Esophagus (tissue), 2 donors: ENCODE results near the gene SGIP1. TPM values are rescaled to one million over a fixed set of nuclear protein-coding genes. Genes with fewer than 3 reads are reported as not detected.

Source experiments
- H3K27ac ChIP-seq, 2 donors: one replicate each; pipeline ENCODE4 v1.5.1; 2013; ENCODE audit warnings: low read depth in 2 of 2, mild to moderate bottlenecking in 2 of 2, inconsistent platforms in 1 of 2, low read length in 1 of 2, moderate library complexity in 1 of 2
- H3K27me3 ChIP-seq, 2 donors: one replicate each; pipeline ENCODE4 v1.6.1; 2013; ENCODE audit warnings: low read length in 2 of 2, control low read depth in 1 of 2, mild to moderate bottlenecking in 1 of 2; ENCODE audit not compliant: insufficient read depth in 2 of 2, control insufficient read depth in 1 of 2
- H3K36me3 ChIP-seq, 2 donors: one replicate each; pipeline ENCODE4 v1.6.1; 2013; ENCODE audit warnings: low read length in 1 of 2; ENCODE audit not compliant: control insufficient read depth in 2 of 2, insufficient read depth in 2 of 2
- H3K4me1 ChIP-seq, 2 donors: one replicate each; pipeline ENCODE4 v1.6.1; 2013; ENCODE audit warnings: low read length in 1 of 2; ENCODE audit not compliant: control insufficient read depth in 2 of 2, insufficient read depth in 2 of 2
- H3K4me3 ChIP-seq, 2 donors: one replicate each; pipeline ENCODE4 v1.5.1; 2013; ENCODE audit warnings: low read length in 2 of 2, mild to moderate bottlenecking in 2 of 2, low read depth in 1 of 2, moderate library complexity in 1 of 2
- H3K9me3 ChIP-seq, 2 donors: one replicate each; pipeline ENCODE4 v1.6.1; 2013; ENCODE audit warnings: mild to moderate bottlenecking in 2 of 2, low read depth in 1 of 2, low read length in 1 of 2, moderate library complexity in 1 of 2; ENCODE audit not compliant: control insufficient read depth in 2 of 2, insufficient read depth in 1 of 2
- WGBS, 2 donors: extraction: QIAGEN DNeasy Blood & Tissue Kit; methylation state at CpG; one replicate each; pipeline ENCODE4 v1.1.7; 2013; 5-methylcytosine and 5-hydroxymethylcytosine counted together
- polyA plus RNA-seq, 2 donors: library from polyadenylated mRNA; stranded (reverse); fragments of 200-250 nt; gene quantifications; one replicate each; pipeline ENCODE4 v1.2.3, GENCODE V29; 2013
- donor health status: healthy with polysubstance abuse.
- donor health status: Bipolar disorder and iron deficiency.

The SGIP1 gene
- polyA plus RNA-seq, 2 donors, result 0.90 to 1.1 TPM

GRCh38 chr1:66693856-66694255 is 159.9 kb downstream of the SGIP1 start:
- no peaks in the 10 kb centered on the region for H3K27me3 ChIP-seq
- no peaks in the 10 kb centered on the region for H3K4me1 ChIP-seq
- no peak overlapping the region for H3K4me3 ChIP-seq
- no peaks in the 10 kb centered on the region for H3K9me3 ChIP-seq
- H3K27ac ChIP-seq, result no peak overlapping the region
- no peaks in the 10 kb centered on the region for H3K36me3 ChIP-seq

DNA sequence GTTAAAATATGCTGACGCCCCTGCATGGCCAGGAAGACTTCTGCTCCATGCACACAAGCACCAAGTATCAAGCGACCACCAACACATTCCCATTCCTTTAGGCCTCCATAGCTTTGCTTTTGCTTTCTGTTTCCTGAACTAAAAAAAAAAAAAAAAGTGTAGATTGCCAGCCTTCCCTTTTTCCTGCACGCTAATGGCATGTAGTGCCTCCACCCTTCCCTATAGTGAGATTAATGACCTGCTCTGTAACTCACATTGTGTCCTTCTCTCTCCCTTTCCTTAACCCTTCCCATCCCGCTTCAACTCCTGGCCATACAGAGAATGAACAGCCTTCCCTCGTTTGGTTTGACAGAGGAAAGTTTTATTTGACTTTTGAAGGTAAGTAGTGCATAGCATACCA is 161.2 kb downstream of the SGIP1 start:
- no peaks in the 10 kb centered on the region for H3K36me3 ChIP-seq
- H3K4me1 ChIP-seq, result no peaks in the 10 kb centered on the region
- H3K9me3 ChIP-seq, result no peaks in the 10 kb centered on the region
- no peak overlapping the region for H3K27ac ChIP-seq
- 46 to 51% methylated on average over 5 of the region's 5 CpGs for WGBS, 2 donors
- no peaks in the 10 kb centered on the region for H3K27me3 ChIP-seq
- H3K4me3 ChIP-seq, result no peak overlapping the region

DNA sequence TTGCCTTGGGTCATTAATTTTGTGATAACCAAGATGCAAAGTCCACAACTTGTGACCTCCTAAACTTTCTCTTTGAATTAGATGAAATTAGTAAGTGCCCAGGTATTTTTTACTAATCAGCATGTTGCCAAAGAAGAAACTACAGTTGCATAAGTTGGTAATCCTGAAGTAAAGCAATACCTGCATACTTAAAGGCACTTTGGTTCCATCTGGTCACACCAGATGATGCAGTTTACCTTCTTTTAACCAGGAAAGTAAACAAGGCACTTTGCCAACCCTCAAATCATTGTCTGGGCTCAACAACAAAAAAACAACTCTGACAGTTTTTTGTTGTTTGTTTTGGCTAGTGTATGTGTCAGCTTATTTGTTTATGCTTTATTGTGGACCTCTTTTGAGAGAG is 162.8 kb downstream of the SGIP1 start:
- H3K9me3 ChIP-seq, result no peaks in the 10 kb centered on the region
- H3K4me1 ChIP-seq, result no peaks in the 10 kb centered on the region

GRCh38 chr1:66699213-66699612 is 165.3 kb downstream of the SGIP1 start:
- H3K9me3 ChIP-seq, result no peaks in the 10 kb centered on the region
- WGBS, 2 donors, result 81 to 85% methylated on average over 5 of the region's 5 CpGs
- H3K4me1 ChIP-seq, result no peaks in the 10 kb centered on the region
- no peaks in the 10 kb centered on the region for H3K27me3 ChIP-seq
- no peaks in the 10 kb centered on the region for H3K36me3 ChIP-seq
- no peak overlapping the region for H3K27ac ChIP-seq
- H3K4me3 ChIP-seq, result no peak overlapping the region

More for the DNA sequence above, 162.8 kb downstream of the SGIP1 start:
- no peak overlapping the region for H3K4me3 ChIP-seq
- no peaks in the 10 kb centered on the region for H3K36me3 ChIP-seq
- H3K27me3 ChIP-seq, result no peaks in the 10 kb centered on the region
- H3K27ac ChIP-seq, result no peak overlapping the region

DNA sequence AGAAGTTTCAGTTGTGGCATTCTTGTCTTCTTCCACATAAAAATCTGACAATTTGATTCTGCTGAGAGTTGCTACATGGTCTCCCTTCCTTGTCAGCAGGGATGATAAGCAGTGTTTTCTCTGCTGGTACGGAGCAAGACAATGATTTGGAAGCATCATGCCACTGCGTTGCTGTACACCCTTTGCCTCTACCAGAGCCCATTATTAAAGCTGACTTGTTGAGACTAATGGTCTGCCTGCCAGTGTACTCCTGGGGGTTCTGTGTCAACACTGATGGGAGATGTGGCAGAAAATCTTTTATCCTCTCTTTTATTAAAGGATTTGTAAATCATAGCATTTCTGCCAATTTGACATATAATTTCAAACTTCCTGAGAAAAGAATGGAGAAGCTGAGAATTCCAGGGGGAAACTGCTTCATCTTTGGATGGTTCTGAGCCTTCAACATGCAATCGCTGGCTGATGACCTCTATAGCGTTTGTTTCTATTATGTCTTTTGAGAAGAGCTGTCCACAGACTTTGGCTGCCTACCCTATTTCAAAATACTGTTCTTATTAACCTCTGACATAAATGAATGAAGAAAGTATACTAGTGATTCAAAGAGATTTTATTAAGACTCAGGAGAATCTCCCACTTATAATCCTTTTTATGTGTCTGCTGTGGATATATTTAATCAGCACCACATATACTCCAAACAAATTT is 170.4 kb downstream of the SGIP1 start:
- Histone ChIP-seq H3K27ac (no peak overlapping the region), H3K36me3 (no peaks in the 10 kb centered on the region), H3K4me1 (no peaks in the 10 kb centered on the region), H3K4me3 (no peak overlapping the region), H3K27me3 (no peaks in the 10 kb centered on the region), H3K9me3 (no peaks in the 10 kb centered on the region)
- 75 to 80% methylated on average over 4 of the region's 4 CpGs for WGBS, 2 donors

- no peaks in the 10 kb centered on the region for H3K4me1 ChIP-seq
- H3K36me3 ChIP-seq, result no peaks in the 10 kb centered on the region
- H3K9me3 ChIP-seq, result no peaks in the 10 kb centered on the region
- H3K27ac ChIP-seq, result no peak overlapping the region
- no peaks in the 10 kb centered on the region for H3K27me3 ChIP-seq
- 42 to 50% methylated on average over 5 of the region's 5 CpGs for WGBS, 2 donors
- no peak overlapping the region for H3K4me3 ChIP-seq
These were observed 171.2 kb downstream of the SGIP1 start for GRCh38 chr1:66705110-66705509.

- no peak overlapping the region for H3K4me3 ChIP-seq
- no peaks in the 10 kb centered on the region for H3K27me3 ChIP-seq
- H3K36me3 ChIP-seq, result no peaks in the 10 kb centered on the region
- no peaks in the 10 kb centered on the region for H3K9me3 ChIP-seq
- H3K27ac ChIP-seq, result no peak overlapping the region
- 36 to 45% methylated on average over 2 of the region's 2 CpGs for WGBS, 2 donors
- H3K4me1 ChIP-seq, result no peaks in the 10 kb centered on the region
These were observed 177.5 kb downstream of the SGIP1 start for GRCh38 chr1:66711420-66711819.

DNA sequence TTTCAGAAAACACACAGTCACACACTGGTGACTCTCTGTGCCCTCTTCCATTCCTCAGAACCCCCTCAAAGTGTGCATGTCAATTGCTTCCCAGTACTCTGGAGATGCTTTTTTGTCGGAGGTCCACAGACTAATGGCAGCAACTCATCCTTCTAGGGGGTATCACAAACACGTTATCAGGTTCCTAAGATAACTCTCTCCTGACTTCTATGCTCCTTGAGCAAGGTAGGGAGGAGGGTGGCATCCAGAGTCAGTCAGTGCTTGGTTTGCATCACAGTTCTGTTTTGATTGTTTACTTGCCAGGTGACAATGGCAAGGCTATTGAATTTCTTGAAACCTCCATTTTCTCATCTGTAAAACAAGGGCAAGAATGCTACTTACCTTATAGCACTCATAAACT is 178.9 kb downstream of the SGIP1 start:
- WGBS, 2 donors, result 39 to 49% methylated on average over 2 of the region's 2 CpGs

GRCh38 chr1:66723985-66724384 is 190.0 kb downstream of the SGIP1 start:
- H3K9me3 ChIP-seq, result no peaks in the 10 kb centered on the region
- peaks cover 0 to 2% of the 10 kb centered on the region in 2 donors for H3K4me1 ChIP-seq
- no peaks in the 10 kb centered on the region for H3K27me3 ChIP-seq
- H3K36me3 ChIP-seq, result no peaks in the 10 kb centered on the region
- H3K4me3 ChIP-seq, result no peak overlapping the region
- no peak overlapping the region for H3K27ac ChIP-seq

More for the DNA sequence above, 178.9 kb downstream of the SGIP1 start:
- Histone ChIP-seq H3K4me3 (no peak overlapping the region), H3K27me3 (no peaks in the 10 kb centered on the region), H3K36me3 (no peaks in the 10 kb centered on the region), H3K9me3 (no peaks in the 10 kb centered on the region), H3K27ac (no peak overlapping the region), H3K4me1 (no peaks in the 10 kb centered on the region)

GRCh38 chr1:66725885-66726665 is 192.1 kb downstream of the SGIP1 start:
- Histone ChIP-seq H3K4me3 (no peak overlapping the region), H3K36me3 (no peaks in the 10 kb centered on the region), H3K9me3 (no peaks in the 10 kb centered on the region), H3K27ac (no peak overlapping the region), H3K4me1 (peaks cover 0 to 2% of the 10 kb centered on the region in 2 donors), H3K27me3 (no peaks in the 10 kb centered on the region)
- WGBS, 2 donors, result 25 to 27% methylated on average over 9 of the region's 9 CpGs
